Spleen (tissue), 11 donors: ENCODE results near the gene RFFL. TPM values are rescaled to one million over a fixed set of nuclear protein-coding genes. Genes with fewer than 3 reads are reported as not detected.
A peak's percentile ranks its signal among the peaks of the same experiment; 100 is the strongest.

Experiments used
- DNase-seq: peaks from one replicate; pipeline ENCODE4 v3.0.0-alpha.2; 2020
- H3K27ac ChIP-seq, 8 donors: fragments of 200-600 bp; sonication (generic) in 7 of 8; 1 replicate in 4 of 8; 2 replicates in 4 of 8; pipeline versions ENCODE4 v1.5.0 to v1.8.0; 2016 to 2021; ENCODE audit warnings: inconsistent platforms in 4 of 8, mild to moderate bottlenecking in 4 of 8, moderate library complexity in 1 of 8
- H3K27me3 ChIP-seq, 7 donors: fragments of 200-600 bp; sonication (generic) in 6 of 7; replicated peaks in 1 of 7; 1 replicate in 4 of 7; 2 replicates in 3 of 7; pipeline versions ENCODE4 v1.5.0 to v1.8.0; 2016 to 2021; ENCODE audit warnings: inconsistent platforms in 3 of 7, mild to moderate bottlenecking in 1 of 7
- H3K36me3 ChIP-seq, 6 donors: fragments of 200-600 bp; sonication (generic) in 5 of 6; 1 replicate in 4 of 6; 2 replicates in 2 of 6; pipeline versions ENCODE4 v1.5.0 to v1.8.0; 2016 to 2021; ENCODE audit warnings: inconsistent platforms in 2 of 6
- H3K4me1 ChIP-seq, 6 donors: fragments of 200-600 bp; sonication (generic) in 5 of 6; 1 replicate in 3 of 6; 2 replicates in 3 of 6; pipeline versions ENCODE4 v1.5.0 to v1.8.0; 2016 to 2021; ENCODE audit warnings: inconsistent platforms in 3 of 6
- H3K4me3 ChIP-seq, 8 donors: fragments of 200-600 bp; sonication (generic) in 7 of 8; 1 replicate in 4 of 8; 2 replicates in 4 of 8; pipeline versions ENCODE4 v1.5.0 to v1.8.0; 2016 to 2021; ENCODE audit warnings: inconsistent platforms in 4 of 8, mild to moderate bottlenecking in 4 of 8, moderate library complexity in 2 of 8
- H3K9me3 ChIP-seq, 8 donors: fragments of 200-600 bp; sonication (generic) in 7 of 8; 1 replicate in 4 of 8; 2 replicates in 4 of 8; pipeline versions ENCODE4 v1.5.0 to v1.8.0; 2016 to 2021; ENCODE audit warnings: inconsistent platforms in 4 of 8
- CTCF ChIP-seq, 11 experiments: fragments of 200-600 bp in 7 of 11; fragments of 450-650 bp in 4 of 11; sonication (generic) in 4 of 11; IDR thresholded peaks in 8 of 11; conservative IDR thresholded peaks in 3 of 11; 1 replicate in 7 of 11; 2 replicates in 4 of 11; pipeline versions ENCODE4 v1.4.0 to v1.8.0; 2016 to 2021; ENCODE audit warnings: antibody characterized with exemption in 11 of 11, inconsistent platforms in 4 of 11, mild to moderate bottlenecking in 1 of 11
- POLR2A ChIP-seq, 3 donors: fragments of 450-650 bp; IDR thresholded peaks; one replicate each; pipeline ENCODE4 v1.5.1; 2017; ENCODE audit warnings: antibody characterized with exemption in 3 of 3, mild to moderate bottlenecking in 1 of 3
- POLR2AphosphoS5 ChIP-seq, 3 donors: sonication (generic); formaldehyde crosslinking; IDR thresholded peaks; one replicate each; pipeline ENCODE4 v1.5.1; 2017; ENCODE audit warnings: antibody characterized with exemption in 3 of 3
- WGBS, 5 donors: extraction: QIAGEN DNeasy Blood & Tissue Kit in 3 of 5; methylation state at CpG; one replicate each; pipeline versions ENCODE4 v1.1.5 to v1.1.7; 2013 to 2018; 5-methylcytosine and 5-hydroxymethylcytosine counted together
- intact Hi-C: fragments of 100-400 bp; cut with DNase I; formaldehyde crosslinking; loops from one replicate; pipeline ENCODE4 v1.15.0; 2023; ENCODE audit warnings: low total_unique reads
- polyA plus RNA-seq, 3 donors: library from polyadenylated mRNA; stranded (reverse); fragments of 200-250 nt; gene quantifications; one replicate each; pipeline ENCODE4 v1.2.1, GENCODE V29; 2013
- total RNA-seq, 7 donors: library from RNA; depleted of rRNA in 3 of 7; stranded (reverse); fragments of >200 nt in 3 of 7; fragmentation: NEBNext Ultra II Directional in 4 of 7; extraction: Animal tissue kit (Norgen Biotek cat#: 25700) in 4 of 7; gene quantifications; one replicate each; pipeline versions ENCODE4 v1.1.0 to v1.2.1, GENCODE V29; 2016 to 2021
- donor health status: healthy with polysubstance abuse.
- donor health status: DM: no; HTN: no; CAD: no; lungs with moderate emphysema.
- donor health status: DM: no; HTN: no; CAD: no.
- donor health status: Bipolar disorder and iron deficiency.
- donor health status: healthy.
- donor health status: DM: no; HTN: no; CAD: no.
- donor health status: DM: yes; HTN: yes; CAD: no.

RFFL gene
- total and polyA plus RNA-seq, 10 donors = 5.7 to 39.7 (median 32.6) TPM

GRCh38 chr17:34993031-34993430 lies 70.5 kb downstream of the RFFL start:
- H3K4me1 ChIP-seq = peaks cover 3 to 75% (median 34%) of the 10 kb centered on the region in 6 donors
- no peaks in the 10 kb centered on the region for H3K9me3 ChIP-seq
- WGBS, 5 donors = 39 to 69% (median 68%) methylated on average over 2 of the region's 2 CpGs
- peak overlapping the region in 3 of 8 donors; percentile 2 to 77 (median 20) for H3K27ac ChIP-seq
- H3K36me3 ChIP-seq = peaks cover 8 to 100% (median 78%) of the 10 kb centered on the region in 6 donors
- DNase-seq = no peak
- TF ChIP-seq POLR2A (IDR thresholded peaks at IDR 0.05) (no peak), POLR2AphosphoS5 (IDR thresholded peaks at IDR 0.05) (no peak), CTCF (IDR thresholded peaks at IDR 0.05 in 8 of 11, conservative IDR thresholded peaks at IDR 0.05 in 3 of 11) (no peak)
- H3K4me3 ChIP-seq = no peak overlapping the region
- intact Hi-C loops = no loop called here
- no peaks in the 10 kb centered on the region for H3K27me3 ChIP-seq

- WGBS, 5 donors = 48 to 77% (median 68%) methylated on average over 3 of the region's 3 CpGs
Measured at GRCh38 chr17:34991606-34992005, 71.9 kb downstream of the RFFL start.

GRCh38 chr17:34990921-34991365 lies 72.6 kb downstream of the RFFL start:
- WGBS, 5 donors = 46 to 81% (median 64%) methylated on average over 6 of the region's 6 CpGs
- Histone ChIP-seq H3K4me3 (no peak overlapping the region), H3K27me3 (no peaks in the 10 kb centered on the region), H3K9me3 (no peaks in the 10 kb centered on the region), H3K4me1 (peaks cover 0 to 69% (median 25%) of the 10 kb centered on the region in 6 donors), H3K36me3 (peaks cover 8 to 100% (median 77%) of the 10 kb centered on the region in 6 donors), H3K27ac (peak overlapping the region in 7 of 8 donors; percentile 8 to 82 (median 69))
- intact Hi-C loops = no loop called here
- DNase-seq = no peak
- TF ChIP-seq CTCF (IDR thresholded peaks at IDR 0.05 in 8 of 11, conservative IDR thresholded peaks at IDR 0.05 in 3 of 11) = no peak
- no peak for TF ChIP-seq POLR2A (IDR thresholded peaks at IDR 0.05)
- TF ChIP-seq POLR2AphosphoS5 (IDR thresholded peaks at IDR 0.05) = no peak

More at GRCh38 chr17:34991606-34992005, 71.9 kb downstream of the RFFL start:
- H3K27ac ChIP-seq = peak overlapping the region in 7 of 8 donors; percentile 8 to 82 (median 69)
- TF ChIP-seq POLR2A (IDR thresholded peaks at IDR 0.05) (no peak), POLR2AphosphoS5 (IDR thresholded peaks at IDR 0.05) (no peak), CTCF (IDR thresholded peaks at IDR 0.05 in 8 of 11, conservative IDR thresholded peaks at IDR 0.05 in 3 of 11) (no peak)
- H3K9me3 ChIP-seq = no peaks in the 10 kb centered on the region
- no peak overlapping the region for H3K4me3 ChIP-seq
- intact Hi-C loops = no loop called here
- H3K4me1 ChIP-seq = peaks cover 0 to 68% (median 28%) of the 10 kb centered on the region in 6 donors
- no peaks in the 10 kb centered on the region for H3K27me3 ChIP-seq
- peaks cover 8 to 100% (median 77%) of the 10 kb centered on the region in 6 donors for H3K36me3 ChIP-seq
- no peak for DNase-seq

- H3K36me3 ChIP-seq = peaks cover 8 to 98% (median 66%) of the 10 kb centered on the region in 6 donors
- DNase-seq = peak; percentile 79
- H3K9me3 ChIP-seq = no peaks in the 10 kb centered on the region
- H3K27me3 ChIP-seq = no peaks in the 10 kb centered on the region
- TF ChIP-seq POLR2AphosphoS5 (IDR thresholded peaks at IDR 0.05) = peak in 2 of 3 donors; percentile 68 to 82
- TF ChIP-seq CTCF (IDR thresholded peaks at IDR 0.05 in 8 of 11, conservative IDR thresholded peaks at IDR 0.05 in 3 of 11) = no peak
- peaks cover 0 to 84% (median 30%) of the 10 kb centered on the region in 6 donors for H3K4me1 ChIP-seq
- H3K27ac ChIP-seq = peak overlapping the region; percentile 23 to 82 (median 68)
- intact Hi-C loops = no loop called here
- 59 to 81% (median 72%) methylated on average over 10 of the region's 10 CpGs for WGBS, 5 donors
- no peak overlapping the region for H3K4me3 ChIP-seq
Measured at GRCh38 chr17:34989473-34989872, 74.0 kb downstream of the RFFL start.
